Medulla oblongata (tissue), 1 donor: ENCODE data around the gene LEFTY1.

ENCODE experiments used
- DNase-seq: peaks from one replicate; pipeline ENCODE4 v3.0.0-alpha.2; 2015; ENCODE audit errors: extremely low spot score

Gene LEFTY1

DNA sequence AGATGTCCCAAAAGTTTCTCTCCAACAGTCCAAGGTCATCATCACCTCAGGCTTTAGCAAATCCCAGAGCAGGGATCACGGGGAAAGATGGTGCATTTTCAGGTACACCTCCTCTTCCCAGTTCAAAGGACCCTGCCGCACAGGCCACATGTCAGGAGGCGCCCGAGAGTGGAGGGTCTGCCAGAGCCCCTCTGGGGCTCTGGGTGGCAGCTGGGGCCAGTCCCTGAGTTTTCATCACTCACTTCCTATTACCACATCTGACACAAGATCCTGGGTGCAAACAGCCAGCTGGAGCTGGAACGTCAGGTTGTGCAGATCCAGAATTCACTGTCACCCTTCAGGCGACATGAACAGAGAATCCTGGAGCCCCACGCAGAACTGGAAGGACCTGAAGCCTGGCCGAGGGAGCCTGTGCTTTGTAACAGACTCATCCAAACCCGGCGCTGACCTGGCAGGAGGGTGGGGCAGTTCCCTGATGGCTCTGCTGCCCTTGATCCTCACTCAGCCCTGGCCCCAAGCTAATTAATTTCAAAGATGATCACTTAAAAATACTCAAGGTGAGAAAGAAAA is 15.6 kb downstream of the LEFTY1 start:
- no peak for DNase-seq

DNA sequence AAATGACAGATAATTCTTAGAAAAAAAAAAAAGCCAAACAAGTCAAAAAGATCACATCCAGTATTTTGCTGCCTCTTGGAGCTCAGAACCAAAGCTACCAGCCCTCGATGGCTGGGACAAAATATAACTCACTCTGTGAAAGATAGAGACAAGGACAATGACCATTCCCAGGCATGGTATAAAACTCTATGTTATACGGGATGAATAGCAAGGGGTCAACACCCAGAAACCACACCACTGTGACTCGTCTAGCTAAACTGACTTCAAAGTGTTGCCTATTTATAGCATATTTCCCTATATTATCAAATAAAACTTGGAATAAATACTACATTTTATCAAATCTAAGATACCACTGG is 16.9 kb downstream of the LEFTY1 start:
- no peak for DNase-seq

DNA sequence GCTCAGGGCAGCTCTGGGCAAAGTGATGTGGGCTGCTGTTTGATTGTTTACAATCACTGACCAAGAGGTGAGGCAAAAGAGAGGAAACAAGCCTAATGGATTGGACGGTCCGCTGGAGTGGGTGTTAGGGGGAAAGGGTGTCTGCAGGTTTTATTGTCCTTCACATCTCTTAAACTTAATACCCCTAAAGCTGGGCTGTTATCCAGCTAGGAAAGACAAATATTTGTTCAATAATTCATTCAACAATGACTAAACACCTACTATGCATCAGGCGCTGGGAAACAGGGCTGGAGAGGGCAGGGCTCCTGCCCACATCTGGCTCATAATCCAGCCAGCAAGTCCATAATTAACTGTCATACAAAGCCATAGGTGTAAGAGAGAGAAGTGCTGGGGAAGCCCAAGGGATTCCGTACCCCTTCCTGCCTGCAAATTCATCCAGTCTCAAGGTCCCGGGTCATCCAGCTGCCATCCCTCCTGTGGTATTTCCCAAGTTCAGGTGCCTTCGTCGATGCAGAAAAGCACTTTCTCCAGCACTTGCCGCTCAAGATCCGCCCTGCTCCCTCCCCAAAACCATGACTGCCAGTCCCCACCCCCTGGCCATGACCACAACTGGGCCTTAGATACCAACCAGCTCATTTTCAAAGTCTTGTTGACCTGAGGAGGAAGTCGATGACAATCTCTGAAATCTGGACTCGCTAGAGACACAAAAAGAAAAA is 17.4 kb downstream of the LEFTY1 start:
- no peak for DNase-seq

DNA sequence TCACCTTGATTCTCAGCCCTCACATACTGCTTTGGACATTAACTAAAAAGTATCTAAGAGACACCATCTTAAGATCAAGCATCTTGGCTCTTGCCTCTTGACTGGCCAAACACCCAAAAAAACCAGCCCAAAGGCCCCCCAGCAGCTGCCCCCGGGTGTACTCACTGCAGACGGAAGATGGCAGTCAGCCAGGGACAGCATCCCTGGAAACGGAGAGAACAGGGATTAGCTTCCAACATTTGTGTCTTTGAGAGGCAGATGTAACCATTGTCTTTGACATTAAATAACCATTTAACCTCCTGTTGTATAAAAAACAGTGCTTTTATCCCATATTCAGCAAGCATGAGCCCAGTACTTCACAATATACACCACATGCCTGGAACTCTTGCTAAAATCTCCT is 18.0 kb downstream of the LEFTY1 start:
- peak; percentile 79 for DNase-seq

DNA sequence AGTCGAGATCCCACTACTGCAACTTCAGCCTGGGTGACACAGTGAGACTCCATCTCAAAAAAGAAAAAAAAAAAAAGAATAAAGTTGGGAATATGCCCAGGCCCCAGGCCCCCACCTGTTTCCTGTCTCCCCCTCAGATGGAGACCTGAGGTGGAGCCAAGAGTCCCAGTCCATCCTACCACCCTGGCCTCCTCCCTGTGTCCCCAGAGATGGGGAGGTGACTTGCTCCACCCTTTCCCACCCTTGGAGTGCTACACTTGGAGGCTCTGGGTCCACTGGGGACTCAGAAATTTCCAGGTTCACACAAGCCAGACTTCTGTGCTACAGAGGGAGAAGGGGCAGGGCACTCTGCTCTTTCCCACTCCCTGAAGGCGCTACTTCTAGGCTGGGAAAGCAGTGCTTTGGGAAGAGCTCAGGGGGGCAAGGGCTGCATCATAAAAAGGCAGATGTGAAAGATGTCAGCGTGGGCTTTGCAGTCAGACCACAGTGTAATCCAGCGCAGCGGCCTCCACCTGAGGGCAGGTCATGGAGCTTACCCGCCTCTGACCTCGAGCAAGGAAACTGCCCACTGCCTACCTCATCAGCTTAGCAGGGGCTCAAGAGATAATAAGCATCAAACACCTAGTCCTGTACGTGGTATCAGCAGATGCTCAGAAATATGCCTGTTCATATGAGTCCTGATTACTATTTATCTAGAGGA is 20.2 kb downstream of the LEFTY1 start:
- DNase-seq = no peak

DNA sequence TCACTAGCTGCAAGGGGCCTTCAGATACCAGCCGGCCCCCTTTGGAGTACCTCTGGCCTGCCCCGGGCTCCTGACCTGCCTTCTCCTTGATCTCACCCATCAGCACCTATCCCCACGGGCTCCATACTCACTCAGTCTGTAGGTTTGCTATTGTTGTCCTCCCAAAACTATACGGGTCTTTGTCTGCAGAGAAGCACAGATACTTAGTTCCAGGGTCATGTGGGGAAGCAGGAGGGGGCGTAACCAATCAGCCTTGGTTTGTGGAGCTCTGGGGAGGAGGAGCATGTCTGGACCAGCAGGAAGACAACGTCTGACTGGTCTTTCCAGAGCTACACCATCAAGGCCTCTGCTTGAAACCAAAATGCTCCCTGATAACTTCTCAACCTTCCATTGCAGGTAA is 22.0 kb downstream of the LEFTY1 start:
- no peak for DNase-seq

DNA sequence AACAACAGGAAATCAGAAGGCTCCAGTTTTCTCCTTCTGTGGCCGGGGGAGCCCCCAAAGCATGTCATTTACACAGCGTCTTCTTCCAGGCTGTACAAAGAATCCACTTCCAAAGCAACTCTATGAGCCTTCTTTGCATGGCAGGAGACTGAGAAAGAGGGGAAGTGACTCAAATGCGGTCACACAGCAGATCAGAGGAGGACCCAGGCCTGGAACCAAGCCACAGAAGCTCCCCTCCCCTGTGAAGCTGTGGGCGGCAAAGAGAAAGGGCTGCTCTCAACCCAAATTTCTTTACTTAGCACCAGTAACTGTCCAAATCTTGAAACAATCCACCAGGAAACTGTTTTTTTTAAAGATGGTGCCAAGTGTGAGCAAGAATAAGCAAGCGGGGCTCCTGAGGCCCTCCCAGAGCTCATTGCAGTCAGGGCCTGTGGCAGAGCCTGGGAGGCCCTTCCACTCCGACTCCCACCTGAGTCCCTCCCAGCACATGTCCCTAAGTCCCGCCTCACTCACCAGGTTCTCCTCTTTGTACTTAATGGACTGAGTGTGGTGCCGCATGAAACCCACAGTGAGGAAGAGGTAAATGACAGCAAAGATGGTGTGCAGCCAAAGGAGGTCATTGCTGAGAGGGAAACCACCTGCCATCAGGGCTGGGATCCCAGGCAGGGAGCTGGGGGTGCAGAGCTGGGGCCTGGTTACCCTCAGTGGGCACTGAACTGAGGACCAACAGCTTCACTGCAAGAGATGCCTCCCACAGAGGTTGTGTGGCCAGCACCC is 22.7 kb downstream of the LEFTY1 start:
- DNase-seq = no peak

DNA sequence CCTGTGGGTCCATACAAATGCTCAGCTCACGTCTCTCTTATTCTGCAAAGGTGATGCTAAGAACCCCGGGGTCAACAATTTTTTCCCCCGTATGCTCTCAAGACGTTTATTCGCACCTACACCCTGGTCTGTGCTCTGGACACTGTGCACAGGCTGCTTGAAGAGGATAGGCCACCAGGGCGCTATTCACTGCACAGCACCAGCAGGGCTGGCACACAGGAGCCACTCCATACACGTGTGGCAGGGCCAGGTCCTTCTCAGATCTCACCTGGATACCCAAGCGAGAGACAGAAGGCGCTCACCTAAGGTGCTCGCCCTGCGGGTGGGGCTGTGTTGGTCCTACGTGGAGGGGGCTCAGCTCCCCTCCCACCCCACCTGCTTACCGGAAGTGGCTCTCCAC is 23.4 kb downstream of the LEFTY1 start:
- no peak for DNase-seq

DNA sequence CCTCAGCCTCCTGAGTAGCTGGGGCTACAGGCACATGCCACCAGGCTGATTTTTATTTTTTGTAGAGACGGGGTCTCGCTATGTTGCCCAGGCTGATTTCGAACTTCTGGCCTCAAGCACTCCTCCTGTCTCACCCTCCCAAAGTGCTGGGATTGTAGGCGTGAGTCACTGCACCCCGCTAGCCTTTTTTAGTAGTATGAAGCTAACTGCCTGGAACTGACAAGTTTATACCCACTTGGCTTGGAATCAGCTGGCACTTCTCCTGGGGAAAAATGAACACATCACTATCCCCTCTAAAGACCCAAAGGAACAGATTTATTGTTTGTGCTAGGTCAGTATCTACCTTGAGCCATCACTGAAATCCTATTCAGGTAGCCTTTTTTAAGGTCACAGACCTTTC is 25.8 kb downstream of the LEFTY1 start:
- no peak for DNase-seq

DNA sequence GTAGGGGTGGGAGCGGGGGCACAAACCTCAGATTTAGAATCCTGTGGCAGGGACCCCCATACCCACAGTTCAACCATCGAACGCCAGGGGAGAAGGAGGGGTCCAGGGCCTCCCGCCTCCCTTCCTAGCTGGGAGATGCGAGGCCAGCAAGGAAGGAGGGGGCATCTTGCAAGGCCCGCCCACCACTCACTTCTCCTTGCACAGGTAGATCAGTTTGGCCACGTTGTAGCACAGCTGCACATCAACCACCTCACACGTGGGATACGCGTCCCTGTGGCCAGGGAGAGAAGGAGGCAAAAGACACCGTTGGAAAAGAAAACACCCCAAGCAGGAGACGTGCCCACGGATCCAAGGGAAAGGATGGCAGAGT is 26.4 kb downstream of the LEFTY1 start:
- no peak for DNase-seq

DNA sequence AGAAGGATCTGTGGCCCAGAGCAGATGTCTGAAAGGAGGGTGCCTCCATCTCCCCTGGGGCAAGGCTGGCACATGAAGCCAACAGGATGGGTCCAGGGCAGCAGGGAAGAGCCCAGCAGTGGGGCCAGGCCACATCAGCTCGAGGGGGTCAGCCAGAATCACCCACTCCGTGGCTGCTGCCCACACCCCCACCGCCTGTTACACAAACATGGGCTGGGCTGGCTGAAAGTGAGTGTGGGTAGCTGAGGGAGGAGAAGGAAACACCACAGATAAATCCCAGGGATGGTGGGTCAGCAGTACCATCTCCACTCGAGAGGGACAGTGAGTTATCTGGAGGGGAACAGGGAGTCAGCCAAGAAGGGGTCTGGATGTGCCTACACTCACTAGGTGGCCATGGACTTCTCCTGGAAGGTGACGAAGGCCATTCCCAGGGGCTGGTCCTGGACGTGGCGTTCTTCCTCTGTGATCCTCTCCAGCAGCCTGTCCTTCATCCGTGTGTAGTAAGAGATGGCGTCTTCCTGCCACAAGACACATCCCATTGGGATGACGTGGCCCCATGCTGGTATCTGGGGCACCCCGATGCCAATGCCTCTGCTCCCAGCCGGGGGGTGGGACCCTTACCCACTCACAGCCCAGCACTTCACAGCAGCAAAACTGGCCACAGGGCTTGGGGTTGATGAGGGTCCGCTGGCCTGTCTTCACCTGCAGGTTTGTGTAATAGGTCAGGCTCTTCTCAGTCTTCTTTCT is 26.9 kb downstream of the LEFTY1 start:
- no peak for DNase-seq

DNA sequence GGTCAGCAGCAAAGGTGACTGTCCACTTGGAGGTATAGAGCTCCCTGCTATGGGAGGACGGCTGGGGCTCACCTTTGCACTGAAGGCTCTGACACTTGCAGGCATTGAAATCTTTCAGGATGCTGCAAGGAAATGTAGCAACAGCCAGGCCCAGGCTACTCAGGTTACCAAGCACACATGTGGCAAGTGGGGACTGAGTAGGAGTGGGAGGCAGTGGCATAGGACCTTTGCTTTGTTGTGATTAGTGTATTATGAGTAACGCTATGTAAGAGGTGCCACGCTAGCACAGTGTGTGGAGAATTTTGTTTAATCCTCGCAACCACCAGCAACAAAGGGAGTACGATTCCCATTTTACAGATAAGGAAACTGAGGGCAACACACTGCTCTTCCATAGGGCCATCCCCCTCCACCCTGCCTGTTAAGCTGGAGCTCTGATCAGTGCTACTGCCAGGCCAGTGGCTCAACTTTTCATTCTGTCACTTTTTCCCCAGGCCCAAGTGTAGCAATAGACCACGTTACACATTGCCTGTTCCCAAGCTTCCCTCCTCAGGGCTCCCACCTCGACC is 28.0 kb downstream of the LEFTY1 start:
- no peak for DNase-seq

DNA sequence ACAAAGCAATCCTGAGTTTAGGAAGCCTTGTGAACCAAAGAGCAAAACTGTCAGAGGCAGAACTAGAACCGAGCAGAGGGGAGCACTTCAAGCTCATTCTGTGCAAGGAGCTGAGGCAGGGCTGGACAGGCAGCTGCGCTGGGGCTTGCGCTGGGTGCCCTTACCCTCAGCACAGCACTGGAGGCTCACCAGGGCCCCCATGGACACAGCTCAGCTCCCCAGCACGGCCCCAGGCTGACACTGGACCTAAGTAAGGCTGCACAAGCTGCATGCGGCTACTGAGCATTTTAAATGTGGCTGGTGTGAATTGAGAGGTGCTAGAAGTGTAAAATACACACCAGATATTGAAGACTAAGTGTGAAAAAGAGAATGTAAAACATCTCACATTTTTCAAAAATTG is 28.8 kb downstream of the LEFTY1 start:
- no peak for DNase-seq

DNA sequence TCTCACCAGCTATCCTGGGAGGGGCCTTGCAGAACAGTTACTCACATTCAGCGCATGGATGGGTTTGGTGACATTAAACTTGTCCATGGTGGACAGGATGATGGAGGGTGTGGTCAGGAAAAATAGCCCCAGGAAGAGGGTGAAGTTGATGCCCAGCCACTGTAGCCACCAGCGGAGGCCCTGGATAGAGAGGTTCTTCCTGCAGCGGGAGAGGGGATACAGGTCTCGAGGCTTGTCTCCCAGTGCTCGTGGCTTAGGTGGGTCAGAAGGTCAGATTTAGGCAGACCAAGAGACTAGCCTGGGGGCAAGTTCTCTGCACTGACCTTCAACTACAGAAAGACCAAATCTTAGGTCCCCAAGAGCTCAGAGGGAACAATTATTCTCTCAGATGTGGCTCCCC is 29.8 kb downstream of the LEFTY1 start:
- no peak for DNase-seq

DNA sequence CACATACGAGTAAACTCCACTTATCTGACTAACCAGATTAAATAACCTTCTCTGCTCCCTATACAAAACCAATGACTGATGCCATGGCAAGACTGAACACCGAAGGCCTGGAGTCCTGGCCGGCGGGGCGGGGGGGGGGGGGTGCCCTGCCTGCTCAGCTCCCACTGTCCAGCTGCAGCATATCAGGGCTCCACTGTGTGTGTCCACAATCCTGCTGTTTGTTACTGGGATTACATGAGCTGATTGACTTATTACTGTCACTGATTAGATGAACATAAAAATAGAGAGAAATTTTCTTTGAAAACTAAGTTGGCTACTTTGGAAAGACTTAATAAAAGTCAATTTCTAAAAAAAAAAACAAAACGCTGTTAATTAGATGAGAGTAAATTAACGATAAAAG is 31.7 kb downstream of the LEFTY1 start:
- DNase-seq = peak; percentile 72

DNA sequence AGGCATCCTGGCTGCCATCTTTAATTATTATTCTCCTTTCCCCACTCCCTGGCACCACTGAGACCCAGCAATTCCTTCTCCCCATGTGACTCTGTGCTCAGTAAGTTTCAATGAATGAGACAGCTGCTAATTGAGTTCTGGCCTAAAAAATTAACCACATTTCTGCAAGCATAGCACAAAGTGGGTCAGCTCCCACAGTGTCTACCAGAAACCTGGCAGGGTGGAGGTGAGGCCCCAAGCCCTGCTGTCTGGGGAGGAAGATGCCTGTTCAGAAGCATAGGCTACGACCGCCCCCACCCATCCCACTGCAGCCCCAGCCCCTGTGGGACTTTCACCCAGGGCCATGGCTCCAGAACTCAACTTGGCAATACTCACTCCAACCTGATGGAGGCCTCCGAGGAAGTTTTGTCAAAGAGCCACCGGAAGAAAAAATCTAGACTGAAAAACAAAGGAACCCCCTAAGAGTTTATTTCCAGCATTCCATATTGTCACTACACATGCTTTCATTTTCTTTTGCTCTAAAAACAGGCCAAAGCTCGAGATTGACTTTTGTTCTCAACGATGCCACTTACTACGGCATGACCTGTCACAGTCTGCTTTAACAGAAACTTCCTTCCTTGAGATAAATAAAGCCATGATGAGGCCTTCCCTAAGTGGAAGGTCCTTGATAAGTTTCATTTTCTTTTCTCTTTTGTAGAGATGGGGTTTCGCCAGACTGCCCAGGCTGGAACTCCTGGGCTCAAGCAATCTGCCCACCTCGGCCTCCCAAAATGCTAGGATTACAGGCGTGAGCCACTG is 33.2 kb downstream of the LEFTY1 start:
- DNase-seq = peak; percentile 56

DNA sequence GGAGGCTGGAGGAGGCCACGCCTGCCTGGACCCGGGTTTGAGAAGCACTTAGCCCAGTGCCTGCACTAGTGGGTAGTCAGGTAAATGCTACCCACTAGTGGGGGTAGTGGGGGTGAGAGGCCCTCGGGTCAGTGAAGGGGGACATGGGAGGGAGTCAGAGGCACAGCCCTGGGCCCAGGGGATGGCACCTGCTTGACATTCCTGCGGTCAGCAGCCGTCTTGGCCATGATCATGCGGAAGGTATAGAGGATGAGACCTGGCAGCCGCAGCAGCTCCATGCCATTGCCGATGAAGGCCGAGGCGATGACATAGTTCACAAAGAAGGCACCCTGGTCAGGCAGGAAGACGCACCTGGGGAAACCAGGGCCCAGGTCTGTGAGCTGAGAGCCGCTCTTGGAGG is 35.5 kb downstream of the LEFTY1 start:
- DNase-seq = no peak

DNA sequence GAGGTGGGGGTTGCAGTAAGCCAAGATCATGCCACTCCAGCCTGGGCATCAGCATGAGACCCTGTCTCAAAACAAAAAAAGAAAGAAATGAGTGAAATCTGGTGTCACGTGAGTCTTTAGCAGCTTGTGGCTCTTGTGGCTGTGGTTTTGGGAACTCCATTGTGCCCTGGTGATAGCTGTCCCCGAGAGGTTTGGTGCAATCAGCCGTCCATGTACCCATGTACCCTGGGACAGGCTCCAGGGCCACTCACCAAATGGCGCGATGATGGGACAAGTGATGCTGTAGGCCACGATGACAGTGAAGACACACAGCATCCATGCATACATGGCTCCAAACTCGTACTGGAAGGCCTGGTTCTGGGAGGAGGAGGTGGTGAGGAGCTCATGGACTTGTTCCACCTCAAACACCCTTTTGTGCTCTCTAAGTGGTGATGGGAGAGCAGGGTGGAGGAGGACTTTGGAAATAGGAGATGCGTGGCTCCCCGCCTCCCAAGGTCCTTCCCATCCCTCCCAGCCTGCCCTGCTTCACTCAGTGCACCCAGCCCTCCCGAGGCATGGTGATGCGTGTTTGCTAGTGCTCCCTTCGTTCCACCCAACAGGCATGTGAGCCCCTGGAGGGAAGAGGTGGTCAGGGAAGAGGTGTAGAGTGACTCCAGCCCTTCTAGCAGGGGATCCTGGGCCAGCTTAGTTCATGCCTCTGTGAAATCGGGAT is 36.4 kb downstream of the LEFTY1 start:
- DNase-seq = no peak

DNA sequence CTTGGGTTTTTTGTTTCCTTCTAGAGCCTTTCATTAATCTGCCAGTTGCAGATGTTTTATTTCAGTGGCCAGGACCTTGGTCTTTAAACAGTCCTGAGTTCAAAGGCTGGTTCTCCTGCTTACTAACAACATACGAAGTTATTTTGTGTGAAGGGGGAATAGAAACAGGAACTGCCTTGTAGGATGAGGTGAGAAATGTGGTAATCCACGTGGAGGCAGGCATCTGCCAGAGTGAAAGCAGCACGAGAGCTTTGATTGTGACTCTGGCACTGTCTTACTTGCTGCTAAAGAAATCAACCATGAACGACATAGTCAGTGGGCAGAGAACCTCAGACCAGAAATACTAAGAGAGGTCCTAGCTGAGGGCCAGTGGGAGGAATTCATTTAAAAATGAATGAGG is 37.1 kb downstream of the LEFTY1 start:
- DNase-seq = no peak

DNA sequence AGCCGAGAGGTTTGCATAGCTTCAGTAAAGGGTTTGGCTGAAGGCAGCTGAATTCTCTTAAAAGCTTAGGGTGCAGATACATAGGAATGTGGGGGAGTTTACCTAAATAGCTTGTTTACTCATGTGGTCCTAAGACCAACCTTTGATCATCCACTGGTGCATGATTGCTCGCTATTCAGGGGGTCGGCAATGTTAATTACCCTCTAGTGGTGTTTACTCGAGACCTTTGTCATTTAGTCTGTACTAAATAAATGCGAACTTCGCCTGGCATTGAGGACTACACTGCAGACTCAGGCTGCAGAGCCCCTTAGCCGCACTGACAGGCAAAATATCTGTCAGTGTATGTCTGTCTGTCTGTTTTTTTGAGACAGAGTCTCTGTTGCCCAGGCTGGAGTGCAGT is 38.6 kb downstream of the LEFTY1 start:
- no peak for DNase-seq
